SK-N-SH (cell line): Measurements from ENCODE around the gene ADAMTS17. TPM values are rescaled to one million over a fixed set of nuclear protein-coding genes. Genes with fewer than 3 reads are reported as not detected.

Source experiments
- CTCF ChIA-PET: fragments of 300-600, 350-600 bp; formaldehyde crosslinking; extraction: SDS; loops from one replicate; lab custom pipeline; 2021; lab: Yijun Ruan, JAX
- POLR2A ChIA-PET: fragments of 350-600 bp; sonication (Branson Sonifier 250); formaldehyde crosslinking; extraction: SDS; loops from one replicate; lab custom pipeline; 2020; ENCODE audit warnings: antibody characterized with exemption, inconsistent platforms; lab: Yijun Ruan, JAX
- DNase-seq: peaks from one replicate; pipeline ENCODE4 v3.0.0; 2012
- H2AFZ ChIP-seq: fragments of 200-600 bp; sonication (generic); 2 replicates; pipeline ENCODE4 v1.8.1; 2016; ENCODE audit warnings: antibody characterized with exemption, mild to moderate bottlenecking, low read depth
- H3F3A ChIP-seq: fragments of 200-600 bp; sonication (generic); replicated peaks from 2 replicates; pipeline ENCODE3; 2016; ENCODE audit warnings: antibody characterized with exemption, mild to moderate bottlenecking; ENCODE audit not compliant: insufficient read depth
- H3K27ac ChIP-seq, 2 experiments: fragments of 200-500 bp in 1 of 2; fragments of 200-600 bp in 1 of 2; sonication (Bioruptor generic) in 1 of 2; sonication (generic), shearing (Covaris generic) in 1 of 2; 2 replicates each; pipeline versions ENCODE4 v1.5.1 to v1.6.1; 2014 to 2016; ENCODE audit warnings: low read depth in 2 of 2, inconsistent platforms in 1 of 2, low read length in 1 of 2, mild to moderate bottlenecking in 1 of 2, mixed read lengths in 1 of 2
- H3K27me3 ChIP-seq: fragments of 200-600 bp; sonication (generic), shearing (Covaris generic); 2 replicates; pipeline ENCODE4 v1.6.1; 2016; ENCODE audit warnings: mixed run types; ENCODE audit not compliant: insufficient read depth
- H3K36me3 ChIP-seq, 2 experiments: fragments of 200-500 bp in 1 of 2; fragments of 200-600 bp in 1 of 2; sonication (Bioruptor generic) in 1 of 2; sonication (generic) in 1 of 2; replicated peaks in 1 of 2; 2 replicates each; pipeline versions ENCODE3 to v1.5.1; 2014 to 2016; ENCODE audit warnings: low read length in 1 of 2, mild to moderate bottlenecking in 1 of 2; ENCODE audit not compliant: insufficient read depth in 2 of 2, control insufficient read depth in 1 of 2
- H3K4me1 ChIP-seq, 2 experiments: fragments of 200-500 bp in 1 of 2; fragments of 200-600 bp in 1 of 2; sonication (Bioruptor generic) in 1 of 2; sonication (generic), shearing (Covaris generic) in 1 of 2; 2 replicates each; pipeline versions ENCODE4 v1.5.1 to v1.6.1; 2014 to 2016; ENCODE audit warnings: low read depth in 1 of 2, low read length in 1 of 2, mixed run types in 1 of 2; ENCODE audit not compliant: insufficient read depth in 2 of 2, control insufficient read depth in 1 of 2
- H3K4me2 ChIP-seq: fragments of 200-600 bp; sonication (generic), shearing (Covaris generic); 2 replicates; pipeline ENCODE4 v1.6.1; 2017; ENCODE audit warnings: mixed run types
- H3K4me3 ChIP-seq, 2 experiments: fragments of 200-500 bp in 1 of 2; fragments of 200-600 bp in 1 of 2; sonication (Bioruptor generic) in 1 of 2; sonication (generic), shearing (Covaris generic) in 1 of 2; 2 replicates each; pipeline versions ENCODE4 v1.5.1 to v1.8.1; 2014 to 2016; ENCODE audit warnings: low read depth in 2 of 2, inconsistent platforms in 1 of 2, low read length in 1 of 2, mild to moderate bottlenecking in 1 of 2, mixed read lengths in 1 of 2, moderate library complexity in 1 of 2
- H3K79me2 ChIP-seq: fragments of 200-600 bp; sonication (generic); 2 replicates; pipeline ENCODE4 v1.8.1; 2017; ENCODE audit warnings: mild to moderate bottlenecking; ENCODE audit not compliant: insufficient read depth
- H3K9ac ChIP-seq: fragments of 200-600 bp; sonication (generic); 2 replicates; pipeline ENCODE4 v1.6.1; 2017; ENCODE audit warnings: mixed run types
- H3K9me2 ChIP-seq: fragments of 200-600 bp; sonication (generic); 2 replicates; pipeline ENCODE4 v1.6.1; 2017; ENCODE audit warnings: mixed run types
- H3K9me3 ChIP-seq: fragments of 200-600 bp; sonication (generic); 2 replicates; pipeline ENCODE4 v1.6.1; 2017; ENCODE audit warnings: mixed run types, mild to moderate bottlenecking, moderate library complexity
- H4K20me1 ChIP-seq: fragments of 200-600 bp; sonication (generic); 2 replicates; pipeline ENCODE4 v1.6.1; 2017; ENCODE audit warnings: mild to moderate bottlenecking, mixed run types; ENCODE audit not compliant: insufficient read depth
- CHD2 ChIP-seq: fragments of 150-350 bp; IDR thresholded peaks from 2 replicates; pipeline ENCODE4 v1.6.1; 2018; ENCODE audit warnings: low read length; ENCODE audit not compliant: partially characterized antibody
- ELF1 ChIP-seq: IDR thresholded peaks from 2 replicates; pipeline ENCODE4 v1.4.0; 2012
- FOSL2 ChIP-seq: IDR thresholded peaks from 2 replicates; pipeline ENCODE4 v1.4.0; 2012; ENCODE audit warnings: low read depth, mild to moderate bottlenecking, moderate library complexity, borderline replicate concordance
- FOXJ3 ChIP-seq: sonication (generic); formaldehyde crosslinking; IDR thresholded peaks from 2 replicates; pipeline ENCODE4 v1.5.1; 2020; ENCODE audit warnings: mild to moderate bottlenecking, missing genetic modification reagents
- GABPA ChIP-seq: IDR thresholded peaks from 2 replicates; pipeline ENCODE4 v1.4.0; 2012; ENCODE audit warnings: low read depth, mild to moderate bottlenecking
- IRF3 ChIP-seq: fragments of 150-350 bp; IDR thresholded peaks from 2 replicates; pipeline ENCODE4 v1.6.1; 2016; ENCODE audit warnings: mild to moderate bottlenecking, low read depth, low read length
- JUND ChIP-seq: IDR thresholded peaks from 2 replicates; pipeline ENCODE4 v1.4.0; 2012
- MEF2A ChIP-seq: IDR thresholded peaks from 2 replicates; pipeline ENCODE4 v1.4.0; 2012; ENCODE audit warnings: low read depth, borderline replicate concordance
- MXI1 ChIP-seq: IDR thresholded peaks from 2 replicates; pipeline ENCODE4 v1.6.1; 2012; ENCODE audit warnings: mild to moderate bottlenecking, low read depth, low read length, improper control_type of control experiment
- NFIC ChIP-seq: IDR thresholded peaks from 2 replicates; pipeline ENCODE4 v1.4.0; 2012; ENCODE audit warnings: borderline replicate concordance
- NRF1 ChIP-seq: IDR thresholded peaks from 2 replicates; pipeline ENCODE4 v1.6.1; 2012; ENCODE audit warnings: low read depth, mild to moderate bottlenecking, low read length
- RAD21 ChIP-seq: IDR thresholded peaks from 2 replicates; pipeline ENCODE4 v1.6.1; 2012; ENCODE audit warnings: mild to moderate bottlenecking, low read length
- RCOR1 ChIP-seq: fragments of 150-350 bp; IDR thresholded peaks from 2 replicates; pipeline ENCODE4 v1.6.1; 2017; ENCODE audit warnings: antibody characterized with exemption, low read length
- RFX5 ChIP-seq: IDR thresholded peaks from 2 replicates; pipeline ENCODE4 v1.6.1; 2012; ENCODE audit warnings: mild to moderate bottlenecking, improper control_type of control experiment, low read length
- RXRA ChIP-seq: IDR thresholded peaks from 2 replicates; pipeline ENCODE4 v1.4.0; 2012; ENCODE audit warnings: low read depth, mild to moderate bottlenecking, borderline replicate concordance
- SIN3A ChIP-seq: IDR thresholded peaks from 2 replicates; pipeline ENCODE4 v1.6.1; 2012; ENCODE audit warnings: low read depth, mild to moderate bottlenecking, low read length, moderate library complexity, borderline replicate concordance
- TEAD4 ChIP-seq: IDR thresholded peaks from 2 replicates; pipeline ENCODE4 v1.4.0; 2012; ENCODE audit warnings: mild to moderate bottlenecking, borderline replicate concordance; ENCODE audit not compliant: insufficient read depth
- YY1 ChIP-seq: IDR thresholded peaks from 2 replicates; pipeline ENCODE4 v1.4.0; 2012; ENCODE audit warnings: low read depth, mild to moderate bottlenecking
- WGBS: methylation state at CpG from one replicate; pipeline ENCODE4 v1.1.6; 2017; ENCODE audit warnings: low lambda C conversion rate; 5-methylcytosine and 5-hydroxymethylcytosine counted together
- polyA plus RNA-seq, 3 experiments: library from polyadenylated mRNA; depleted of rRNA; stranded (reverse); fragments of >200 nt; gene quantifications; 2 replicates each; pipeline ENCODE4 v1.2.3, GENCODE V29; 2012
- TF ChIP-seq, protein P1 (sequence below): IDR thresholded peaks from 2 replicates; pipeline ENCODE4 v1.4.0; 2012; ENCODE audit warnings: low read depth, borderline replicate concordance
- TF ChIP-seq, protein P2 (sequence below): IDR thresholded peaks from 2 replicates; pipeline ENCODE4 v1.4.0; 2012; ENCODE audit warnings: low read depth, borderline replicate concordance

The ADAMTS17 gene
- polyA plus RNA-seq, 1 of the 3 experiments (the other 2 are of a cell fraction): not detected

DNA sequence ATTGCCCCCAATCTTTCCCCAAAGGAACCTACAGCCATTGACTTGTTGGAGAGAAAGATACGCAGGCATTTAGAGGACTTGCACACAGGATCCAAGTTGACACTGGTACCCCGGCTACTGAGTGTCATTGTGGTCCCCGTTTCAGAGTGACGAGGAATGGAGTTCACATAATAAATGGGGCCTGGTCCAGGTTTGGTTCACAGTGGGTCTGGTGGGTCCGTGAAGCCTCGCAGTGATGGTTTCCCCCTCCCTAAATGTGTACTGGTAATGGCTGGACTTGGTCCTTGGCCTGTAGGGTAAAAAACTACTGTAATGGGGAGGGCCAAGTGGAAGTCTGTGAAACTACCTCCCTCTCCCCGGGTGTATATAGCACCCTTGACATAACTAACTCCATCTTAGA, 376.4 kb downstream of the ADAMTS17 start:
- H3K4me2 ChIP-seq: no peak overlapping the region
- H4K20me1 ChIP-seq: no peaks in the 10 kb centered on the region
- ChIA-PET CTCF (no interaction called here), POLR2A (no interaction called here)
- WGBS: 44% methylated on average over 7 of the region's 7 CpGs
- no peak overlapping the region for H3K9ac ChIP-seq
- no peaks in the 10 kb centered on the region for H3K9me2 ChIP-seq
- no peaks in the 10 kb centered on the region for H3F3A ChIP-seq
- TF ChIP-seq RAD21 (no peak), IRF3 (no peak)
- H3K27ac ChIP-seq: no peak overlapping the region
- no peak overlapping the region for H2AFZ ChIP-seq
- H3K27me3 ChIP-seq: no peaks in the 10 kb centered on the region
- H3K79me2 ChIP-seq: no peaks in the 10 kb centered on the region
- H3K4me1 ChIP-seq: no peaks in the 10 kb centered on the region; a peak in 1 of 4 replicates
- H3K9me3 ChIP-seq: no peaks in the 10 kb centered on the region
- H3K4me3 ChIP-seq: no peak overlapping the region
- peak; percentile 4 for DNase-seq
- H3K36me3 ChIP-seq: no peaks in the 10 kb centered on the region

DNA sequence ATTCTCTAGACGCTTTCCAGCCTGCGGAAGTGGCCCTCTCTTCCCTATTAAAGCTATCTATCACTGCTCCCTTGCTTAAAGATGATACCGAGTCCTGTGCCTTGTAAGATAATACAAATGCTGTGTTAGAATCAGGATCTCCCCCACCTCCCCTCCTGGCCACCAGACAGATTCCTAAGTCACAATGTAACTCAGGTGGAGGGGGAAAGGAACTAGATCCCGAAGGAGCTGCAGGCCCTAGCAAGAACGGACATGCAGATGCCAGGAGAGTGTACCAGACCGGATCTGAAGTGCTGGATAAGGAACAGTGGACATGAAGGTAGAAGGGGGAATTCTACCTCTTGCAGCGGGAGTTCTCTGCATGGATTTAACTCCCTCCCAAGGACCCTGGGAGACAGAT, 377.8 kb downstream of the ADAMTS17 start:
- TF ChIP-seq NFIC: no peak
- no peak for TF ChIP-seq TEAD4
- no peak for TF ChIP-seq FOXJ3 (CRISPR knock-in tag)
- TF ChIP-seq, protein P1, sequence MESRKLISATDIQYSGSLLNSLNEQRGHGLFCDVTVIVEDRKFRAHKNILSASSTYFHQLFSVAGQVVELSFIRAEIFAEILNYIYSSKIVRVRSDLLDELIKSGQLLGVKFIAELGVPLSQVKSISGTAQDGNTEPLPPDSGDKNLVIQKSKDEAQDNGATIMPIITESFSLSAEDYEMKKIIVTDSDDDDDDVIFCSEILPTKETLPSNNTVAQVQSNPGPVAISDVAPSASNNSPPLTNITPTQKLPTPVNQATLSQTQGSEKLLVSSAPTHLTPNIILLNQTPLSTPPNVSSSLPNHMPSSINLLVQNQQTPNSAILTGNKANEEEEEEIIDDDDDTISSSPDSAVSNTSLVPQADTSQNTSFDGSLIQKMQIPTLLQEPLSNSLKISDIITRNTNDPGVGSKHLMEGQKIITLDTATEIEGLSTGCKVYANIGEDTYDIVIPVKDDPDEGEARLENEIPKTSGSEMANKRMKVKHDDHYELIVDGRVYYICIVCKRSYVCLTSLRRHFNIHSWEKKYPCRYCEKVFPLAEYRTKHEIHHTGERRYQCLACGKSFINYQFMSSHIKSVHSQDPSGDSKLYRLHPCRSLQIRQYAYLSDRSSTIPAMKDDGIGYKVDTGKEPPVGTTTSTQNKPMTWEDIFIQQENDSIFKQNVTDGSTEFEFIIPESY: no peak
- TF ChIP-seq RAD21: no peak
- no peak for TF ChIP-seq RXRA
- TF ChIP-seq, protein P2, sequence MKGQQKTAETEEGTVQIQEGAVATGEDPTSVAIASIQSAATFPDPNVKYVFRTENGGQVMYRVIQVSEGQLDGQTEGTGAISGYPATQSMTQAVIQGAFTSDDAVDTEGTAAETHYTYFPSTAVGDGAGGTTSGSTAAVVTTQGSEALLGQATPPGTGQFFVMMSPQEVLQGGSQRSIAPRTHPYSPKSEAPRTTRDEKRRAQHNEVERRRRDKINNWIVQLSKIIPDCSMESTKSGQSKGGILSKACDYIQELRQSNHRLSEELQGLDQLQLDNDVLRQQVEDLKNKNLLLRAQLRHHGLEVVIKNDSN: no peak
- no peak for TF ChIP-seq RCOR1
- TF ChIP-seq JUND: no peak
- TF ChIP-seq SIN3A: no peak
- no peak for TF ChIP-seq ELF1
- TF ChIP-seq CHD2: no peak
- TF ChIP-seq YY1: no peak
- TF ChIP-seq MXI1: no peak
- no peak for TF ChIP-seq NRF1
- no peak for TF ChIP-seq MEF2A
- no peak for TF ChIP-seq IRF3
- TF ChIP-seq RFX5: no peak
- TF ChIP-seq GABPA: no peak
- TF ChIP-seq FOSL2: no peak
- H3K9me2 ChIP-seq: no peaks in the 10 kb centered on the region
- POLR2A ChIA-PET: no interaction called here
- no peak overlapping the region for H3K4me3 ChIP-seq
- DNase-seq: peak; percentile 0
- WGBS: 40% methylated on average over 7 of the region's 7 CpGs
- H3K27ac ChIP-seq: no peak overlapping the region
- H3K79me2 ChIP-seq: no peaks in the 10 kb centered on the region
- H3K9ac ChIP-seq: no peak overlapping the region
- H3K36me3 ChIP-seq: no peaks in the 10 kb centered on the region
- H2AFZ ChIP-seq: no peak overlapping the region
- no peaks in the 10 kb centered on the region for H3F3A ChIP-seq
- H3K9me3 ChIP-seq: no peaks in the 10 kb centered on the region
- no peaks in the 10 kb centered on the region for H3K27me3 ChIP-seq
- no peak overlapping the region for H3K4me2 ChIP-seq
- CTCF ChIA-PET: interaction anchor here (5.1 kb wide), 1 partner anchor 374 kb away, joined by 21 read pairs; no protein-coding TSS in a partner anchor
- H4K20me1 ChIP-seq: no peaks in the 10 kb centered on the region
- H3K4me1 ChIP-seq: no peaks in the 10 kb centered on the region; a peak in 1 of 4 replicates
